ENCODE data around the gene BMP5.

Gene BMP5

DNA sequence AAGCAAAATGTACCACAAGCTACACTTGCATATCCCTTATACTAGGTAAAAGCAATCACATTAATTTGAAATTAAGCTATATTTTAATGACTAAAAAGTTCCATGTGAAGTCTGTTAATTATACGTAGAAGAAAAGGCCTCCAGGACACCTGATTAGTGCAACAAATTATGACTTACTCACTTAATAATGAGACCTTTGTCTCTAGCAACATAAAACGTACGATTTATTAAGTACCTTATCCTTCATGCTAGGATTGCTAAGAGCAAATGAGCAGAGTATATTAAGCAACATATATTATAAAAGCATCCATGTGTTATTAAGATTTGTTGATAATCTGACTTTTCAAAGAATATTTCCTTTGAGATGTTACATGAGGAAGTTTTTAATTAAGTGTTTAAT, 2.5 kb downstream of the BMP5 start:
- DNase-seq (ENCODE audit: low read depth in 2 of 2) = no peak

DNA sequence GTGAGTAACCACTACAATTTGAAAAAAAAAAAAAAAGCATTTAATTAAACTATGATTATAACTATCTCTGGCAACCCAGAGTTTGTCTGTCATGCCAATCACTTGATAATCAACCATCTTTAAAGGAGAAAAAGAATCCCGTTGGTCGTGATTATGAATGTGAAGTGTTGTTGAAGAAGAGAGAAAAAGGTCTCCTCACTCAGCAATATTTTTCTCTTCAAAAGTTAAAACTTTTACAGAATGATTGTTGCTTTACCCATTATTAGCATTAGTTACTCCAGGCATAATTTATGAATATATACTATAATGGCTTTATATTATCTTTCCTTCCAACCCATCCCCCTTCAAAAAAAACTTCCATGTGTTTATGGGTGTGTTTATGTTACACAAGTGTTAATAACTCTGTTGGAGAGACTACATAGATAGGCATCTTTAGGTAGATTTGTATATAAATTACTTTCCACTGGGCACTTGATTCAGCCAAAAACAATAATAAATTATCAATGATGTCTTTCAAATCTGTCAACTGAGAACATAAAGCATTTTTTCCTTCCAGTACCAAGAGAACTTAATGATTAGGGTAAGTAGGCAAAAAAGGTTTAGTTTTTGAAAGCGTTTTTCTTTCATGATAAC, 5.1 kb downstream of the BMP5 start:
- DNase-seq (ENCODE audit: low read depth in 2 of 2) = no peak

DNA sequence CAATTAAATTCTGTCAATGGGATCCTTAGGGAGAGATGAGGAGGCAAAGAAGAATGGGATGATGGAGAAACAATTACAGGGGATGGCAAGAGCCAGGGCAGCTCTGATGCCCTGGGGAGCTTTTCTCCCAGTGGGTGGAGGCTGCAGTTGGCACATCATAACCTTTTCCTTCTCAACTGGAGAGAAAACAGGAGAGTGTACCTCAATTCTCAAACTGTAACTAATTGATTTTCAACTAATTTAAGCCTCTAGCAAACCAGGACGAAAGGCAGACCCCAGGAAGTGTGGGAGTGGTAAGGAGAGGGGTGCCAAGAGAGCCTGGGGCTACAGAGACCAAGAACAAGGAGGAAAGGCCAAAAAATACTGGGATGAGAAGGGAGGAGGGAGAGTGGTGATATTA, 5.7 kb downstream of the BMP5 start:
- DNase-seq (ENCODE audit: low read depth in 2 of 2) = no peak

DNA sequence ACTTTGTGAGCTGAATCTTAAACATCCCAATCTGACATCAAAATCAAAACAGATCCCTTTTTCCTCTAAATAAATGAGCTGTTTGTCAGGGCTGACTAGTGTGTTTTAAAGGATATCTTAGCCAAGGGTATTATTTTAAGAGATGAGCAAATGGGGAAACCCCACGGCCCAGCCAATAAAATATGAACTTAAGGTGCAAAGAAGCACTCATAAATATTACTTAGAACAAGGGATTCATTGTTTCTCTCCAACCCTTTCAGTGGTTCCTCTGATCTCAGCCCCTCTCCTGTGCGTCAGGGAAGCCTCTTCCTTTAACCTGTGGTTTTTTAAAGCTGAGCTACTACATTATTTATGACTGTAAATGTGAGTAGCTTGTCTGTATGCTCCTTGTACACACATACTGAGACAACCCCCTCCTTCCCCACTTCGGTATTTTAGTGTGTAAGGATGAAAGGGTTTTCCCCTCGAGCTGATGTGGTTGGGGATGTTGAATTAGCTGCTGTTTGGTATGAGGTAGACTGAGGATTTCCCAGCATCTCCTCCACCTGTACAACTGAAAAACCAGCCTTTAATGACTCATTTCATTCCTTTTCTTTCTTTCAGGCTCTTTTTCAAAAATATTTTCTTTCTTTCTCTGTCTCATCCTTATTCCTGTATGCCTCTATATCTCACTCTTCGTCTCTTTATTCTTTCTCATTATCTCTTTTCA, 6.5 kb downstream of the BMP5 start:
- DNase-seq (ENCODE audit: low read depth in 2 of 2) = no peak

DNA sequence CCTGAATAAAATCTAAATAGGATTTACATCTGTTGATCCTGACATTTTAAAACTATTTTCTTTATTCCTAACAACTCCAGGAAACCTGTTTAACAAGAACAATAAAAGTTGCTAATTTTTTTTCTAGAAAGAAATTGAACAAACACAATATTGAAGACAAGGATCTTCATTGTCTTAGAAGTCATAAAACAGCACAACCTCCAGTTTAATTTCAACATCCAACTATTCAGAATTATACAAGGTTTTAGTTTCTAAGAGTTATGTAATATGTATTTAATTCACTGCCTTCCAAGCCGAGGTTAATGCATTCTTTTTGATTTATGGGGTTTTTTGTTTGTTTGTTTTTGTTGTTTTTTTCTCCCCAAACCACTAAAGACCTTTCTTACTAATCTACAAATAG, 7.2 kb downstream of the BMP5 start:
- no peak for DNase-seq (ENCODE audit: low read depth in 2 of 2)

DNA sequence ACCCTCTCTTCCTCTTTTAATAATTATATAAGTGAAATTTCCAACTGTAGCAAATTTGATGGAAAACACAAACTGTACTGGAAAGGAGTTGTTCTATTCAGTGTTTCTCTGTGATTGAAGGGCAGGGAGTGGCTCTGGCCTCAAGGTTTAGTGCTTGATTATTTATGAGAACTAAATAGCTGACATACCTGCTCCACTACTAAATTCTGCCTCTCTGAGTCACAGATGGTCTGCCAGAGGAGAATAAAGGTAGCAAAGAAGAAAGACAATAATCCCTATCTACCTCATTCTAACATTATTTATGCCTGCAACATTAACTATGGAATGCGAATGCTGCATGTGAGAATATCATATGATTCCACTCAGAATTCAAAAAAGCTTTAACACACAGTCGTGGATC, 9.3 kb downstream of the BMP5 start:
- no peak for DNase-seq (ENCODE audit: low read depth in 2 of 2)

DNA sequence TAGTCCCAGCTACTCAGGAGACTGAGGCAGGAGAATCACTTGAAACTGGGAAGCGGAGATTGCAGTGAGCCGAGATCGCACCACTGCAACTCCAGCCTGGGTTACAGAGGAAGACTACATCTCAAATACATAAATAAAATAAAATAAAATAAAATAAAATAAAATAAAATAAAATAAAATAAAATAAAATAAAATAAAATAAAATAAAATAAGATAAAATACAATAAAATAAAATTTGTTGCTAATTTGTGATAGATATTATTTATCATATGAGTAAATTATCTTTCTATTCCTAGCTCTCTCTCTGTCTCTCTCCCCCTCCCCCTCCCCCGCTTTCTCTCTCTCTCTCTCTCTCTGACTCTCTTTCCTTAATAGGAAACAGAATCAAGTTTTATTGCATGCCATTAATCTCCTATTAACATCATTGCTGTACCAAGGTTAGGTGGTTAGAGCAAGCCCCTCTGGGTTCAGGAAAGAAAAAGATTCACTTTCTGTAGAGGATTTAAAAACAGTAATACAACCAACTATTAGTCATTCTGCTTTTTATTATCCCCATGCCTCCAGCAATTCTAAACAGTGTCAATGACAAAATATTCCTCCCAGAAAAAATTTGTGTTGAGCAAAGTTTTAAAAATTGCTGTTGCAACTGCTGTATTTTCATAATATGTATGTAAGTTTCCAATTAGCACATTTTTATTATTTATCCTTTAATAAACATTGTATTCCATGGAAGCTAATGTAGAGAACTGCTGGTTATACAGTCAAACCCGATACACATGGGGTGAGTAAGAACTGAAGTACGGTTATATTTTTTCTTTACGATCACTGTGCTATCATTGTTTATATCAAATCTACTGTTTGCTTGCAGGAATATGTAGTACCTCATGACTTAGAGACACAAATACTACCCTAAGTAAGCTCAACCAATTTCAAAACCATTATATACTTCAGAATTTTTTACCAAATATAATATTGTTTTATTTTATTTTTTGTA, 22.1 kb downstream of the BMP5 start:
- no peak for DNase-seq (ENCODE audit: low read depth in 2 of 2)

DNA sequence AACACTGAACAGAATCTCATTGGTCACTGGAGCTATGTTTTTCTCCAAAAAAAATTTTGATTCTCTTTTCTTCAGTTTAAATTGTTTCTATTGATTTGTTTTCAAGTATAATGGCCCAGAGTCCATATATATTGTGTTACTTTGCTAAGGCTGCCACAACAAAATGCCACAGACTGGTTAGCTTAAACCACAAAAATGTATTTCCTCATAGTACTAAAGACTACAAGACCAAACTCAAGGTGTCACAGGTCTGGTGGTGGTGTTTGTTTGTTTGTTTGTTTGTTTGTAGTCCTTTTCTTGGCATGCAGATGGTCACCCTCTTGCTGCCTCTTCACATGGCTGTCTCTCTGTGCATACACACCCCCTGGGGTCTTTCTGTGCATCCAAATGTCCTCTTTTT, 34.0 kb downstream of the BMP5 start:
- no peak for DNase-seq (ENCODE audit: low read depth in 2 of 2)

DNA sequence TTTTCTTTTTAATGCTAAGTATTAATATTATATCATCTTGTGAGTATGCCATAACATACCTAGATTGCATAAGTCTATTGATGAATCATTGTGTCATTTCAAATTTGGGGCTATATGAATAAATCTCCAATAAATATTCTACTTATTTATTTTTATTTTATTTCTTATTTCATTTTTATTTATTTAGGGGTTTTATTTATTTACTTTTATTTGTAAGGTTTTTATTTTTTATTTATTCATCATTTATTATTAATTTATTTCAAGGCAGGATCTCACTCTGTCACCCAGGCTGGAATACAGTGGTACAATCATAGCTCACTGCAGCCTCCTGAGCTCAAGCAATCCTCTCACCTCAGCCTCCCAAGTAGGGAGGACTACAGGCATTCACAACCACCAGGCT, 36.3 kb downstream of the BMP5 start:
- no peak for DNase-seq (ENCODE audit: low read depth in 2 of 2)

DNA sequence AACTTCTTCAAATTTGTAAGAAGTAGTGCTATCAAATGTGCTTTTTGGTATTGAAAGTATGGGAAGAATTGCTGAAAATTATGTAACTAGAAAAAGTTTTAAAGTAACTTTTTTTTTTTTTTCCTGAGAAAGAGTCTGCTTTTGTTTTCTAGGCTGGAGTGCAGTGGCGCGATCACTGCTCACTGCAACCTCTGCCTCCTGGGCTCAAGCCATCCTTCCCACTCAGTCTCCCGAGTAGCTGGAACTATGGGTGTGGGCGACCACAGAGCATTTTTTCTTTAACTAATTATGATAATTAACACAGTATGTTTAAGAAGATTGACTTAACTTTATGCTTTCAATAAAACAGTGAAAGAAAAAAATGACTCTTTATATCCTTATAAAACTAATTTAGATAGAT, 38.4 kb downstream of the BMP5 start:
- DNase-seq (ENCODE audit: low read depth in 2 of 2) = no peak

DNA sequence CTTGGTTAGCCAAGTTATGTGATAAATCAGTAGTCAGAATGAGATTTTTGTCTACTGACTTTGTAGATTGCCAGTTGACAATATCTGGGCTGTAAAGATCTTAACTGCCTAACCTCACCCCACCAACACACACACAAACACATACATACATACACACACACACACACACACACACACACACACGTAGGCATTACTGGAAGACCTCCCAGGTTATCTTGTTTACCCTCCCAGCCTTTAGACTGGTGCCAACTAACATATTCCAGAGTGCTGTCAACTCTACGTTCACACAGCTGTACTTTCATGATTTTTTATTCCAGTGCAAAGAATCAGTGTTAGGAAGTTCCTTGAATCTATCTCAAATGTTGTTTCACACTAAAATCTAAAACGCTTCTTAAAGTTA, 38.9 kb downstream of the BMP5 start:
- no peak for DNase-seq (ENCODE audit: low read depth in 2 of 2)

DNA sequence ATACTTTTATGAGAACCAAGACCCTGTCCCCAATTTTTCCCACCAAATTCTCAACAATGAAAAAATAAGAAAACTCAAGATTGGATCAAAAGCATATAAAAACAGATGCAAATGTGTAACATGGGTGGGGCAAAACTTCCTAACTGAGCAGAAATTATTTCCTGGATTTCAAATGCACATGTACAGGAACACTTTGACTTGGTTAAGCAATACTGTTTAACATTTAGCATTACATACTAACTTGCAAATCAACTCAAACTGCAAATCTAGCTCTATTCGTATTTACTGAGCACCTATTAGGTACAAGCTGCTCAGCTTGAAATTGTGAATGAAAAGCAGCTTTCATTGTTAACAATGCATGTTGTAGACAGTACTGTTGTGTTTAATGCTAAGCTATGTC, 40.2 kb downstream of the BMP5 start:
- no peak for DNase-seq (ENCODE audit: low read depth in 2 of 2)

DNA sequence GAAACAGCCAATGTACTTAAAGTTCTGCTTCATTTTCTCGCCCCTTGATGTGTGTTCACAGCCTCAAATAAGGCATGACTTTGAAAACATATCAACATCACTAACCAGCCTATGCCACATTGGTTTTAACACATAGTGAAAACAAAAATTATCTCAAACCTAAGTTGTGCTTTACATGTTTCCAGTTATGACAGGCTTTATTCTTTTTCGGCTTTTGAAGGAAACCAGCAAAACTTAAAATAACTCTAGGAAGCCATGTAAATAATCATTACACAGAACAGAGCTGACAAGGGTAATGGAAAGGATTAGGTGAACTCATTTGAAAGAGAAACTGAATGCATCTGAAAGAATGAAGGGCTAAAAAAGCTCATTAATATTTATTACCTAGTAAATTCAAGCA, 42.1 kb downstream of the BMP5 start:
- no peak for DNase-seq (ENCODE audit: low read depth in 2 of 2)

DNA sequence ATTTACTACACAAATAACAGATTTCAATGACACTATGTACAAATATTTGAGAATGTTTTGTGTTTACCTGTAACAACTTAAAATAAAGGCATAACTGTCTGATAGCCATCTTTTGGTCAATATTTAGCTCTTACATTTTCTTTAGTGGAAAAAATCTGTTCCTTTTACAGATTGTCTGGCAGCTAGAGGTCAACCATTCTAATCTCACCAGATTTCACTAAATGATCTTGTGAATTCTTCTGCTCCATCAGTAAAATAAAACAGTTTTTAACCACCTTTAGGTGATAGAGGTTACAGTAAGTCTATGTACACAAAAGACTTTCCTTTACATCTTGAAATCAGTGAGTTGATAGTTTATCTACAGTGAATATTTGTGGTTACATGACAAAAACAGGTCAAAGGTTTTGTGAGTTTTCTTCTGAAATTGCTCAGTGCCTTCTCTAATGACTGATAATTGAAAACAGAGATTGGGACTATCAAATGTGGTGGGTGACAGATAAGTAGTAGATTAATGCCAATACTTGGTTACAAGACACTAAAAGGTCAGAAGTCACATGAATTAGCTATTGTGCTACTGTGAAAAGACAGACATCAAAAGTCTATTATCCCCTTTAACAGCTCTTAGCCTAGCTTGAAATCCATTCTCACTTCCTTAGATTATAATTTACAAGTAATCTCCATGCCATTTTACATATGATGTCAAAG, 47.4 kb downstream of the BMP5 start:
- DNase-seq (ENCODE audit: low read depth in 2 of 2) = no peak

DNA sequence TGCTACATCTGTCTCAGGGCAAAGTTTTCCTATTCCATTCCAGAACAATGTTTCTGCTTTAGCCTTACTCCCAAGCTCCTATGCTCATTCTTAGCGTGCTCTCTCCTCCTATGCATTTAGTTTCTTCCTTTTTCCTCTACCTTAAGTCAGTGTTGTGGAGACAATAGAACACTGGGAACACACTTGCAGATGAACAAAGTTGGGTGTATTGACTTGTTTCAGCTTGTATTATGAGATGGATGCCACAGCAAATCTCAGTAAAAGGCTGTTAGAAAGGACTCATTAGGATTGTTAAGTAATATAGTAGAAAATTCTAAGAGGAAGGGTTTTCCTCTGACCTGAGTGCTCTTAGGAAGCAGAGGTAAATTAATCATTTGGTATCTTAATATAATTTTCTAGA, 48.4 kb downstream of the BMP5 start:
- DNase-seq (ENCODE audit: low read depth in 2 of 2) = no peak

DNA sequence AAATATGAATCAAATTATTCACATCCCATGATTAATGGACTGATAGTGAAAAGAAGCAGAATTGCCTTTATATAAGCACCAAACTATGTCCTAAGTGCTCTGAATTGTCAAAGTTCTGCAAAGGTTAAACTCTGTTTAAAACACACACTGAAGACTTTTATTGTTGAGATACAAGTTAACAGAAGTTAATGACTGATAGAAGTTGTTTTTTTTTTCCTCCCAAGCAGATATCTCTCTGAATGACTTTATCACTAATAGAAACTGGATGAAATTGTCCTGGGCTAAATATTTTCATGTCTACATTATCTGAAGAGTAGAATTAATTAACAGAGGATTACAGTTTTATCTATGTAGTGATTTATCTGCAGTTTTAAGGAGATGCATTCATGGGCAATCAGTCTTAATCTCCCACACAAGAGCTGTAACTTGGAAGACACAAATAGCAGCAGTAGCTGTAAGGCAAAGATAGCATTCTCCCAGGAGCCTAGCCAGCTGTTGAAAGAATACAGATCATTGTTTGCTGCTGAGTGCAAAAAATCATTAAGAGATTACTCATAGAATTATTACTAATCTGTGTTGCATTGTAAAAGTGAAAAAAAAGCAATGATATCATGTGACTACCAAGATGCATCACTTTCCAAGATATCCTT, 49.9 kb downstream of the BMP5 start:
- no peak for DNase-seq (ENCODE audit: low read depth in 2 of 2)

DNA sequence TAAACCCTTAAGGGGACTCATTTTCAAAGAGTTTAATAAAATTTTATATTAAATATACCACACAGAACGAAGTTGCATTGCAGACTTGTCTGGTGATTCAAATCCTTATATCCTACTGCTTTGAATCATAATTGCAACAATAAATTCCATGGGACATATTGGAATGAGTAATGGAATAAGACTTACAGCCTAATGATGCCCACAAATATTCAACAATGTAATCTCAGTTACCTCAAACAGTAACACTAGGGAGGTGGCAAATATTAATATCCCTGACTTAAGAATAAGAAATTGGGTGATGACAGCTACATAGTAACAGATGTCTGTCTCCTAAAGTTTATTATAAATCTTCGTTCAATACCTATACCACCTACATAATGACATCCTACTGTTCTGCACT, 52.6 kb downstream of the BMP5 start:
- DNase-seq (ENCODE audit: low read depth in 2 of 2) = no peak

DNA sequence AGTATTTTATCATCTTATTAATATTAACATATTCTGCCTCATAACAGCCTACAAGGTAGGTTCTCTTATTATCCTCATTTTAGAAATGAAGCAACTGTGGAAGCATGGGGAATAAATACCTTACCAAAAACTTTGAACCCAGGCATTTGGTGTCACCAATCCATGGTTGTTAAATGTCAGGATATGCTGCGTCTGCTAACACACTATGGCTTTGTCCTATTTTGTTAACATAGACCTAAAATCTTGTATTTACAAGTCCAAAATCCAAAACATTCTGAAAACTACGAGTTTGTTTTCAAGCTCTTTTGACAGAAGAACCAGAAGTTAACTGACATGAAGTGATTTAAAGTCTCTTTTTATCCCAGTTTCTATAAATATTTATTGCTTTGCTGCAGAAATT, 53.4 kb downstream of the BMP5 start:
- no peak for DNase-seq (ENCODE audit: low read depth in 2 of 2)

DNA sequence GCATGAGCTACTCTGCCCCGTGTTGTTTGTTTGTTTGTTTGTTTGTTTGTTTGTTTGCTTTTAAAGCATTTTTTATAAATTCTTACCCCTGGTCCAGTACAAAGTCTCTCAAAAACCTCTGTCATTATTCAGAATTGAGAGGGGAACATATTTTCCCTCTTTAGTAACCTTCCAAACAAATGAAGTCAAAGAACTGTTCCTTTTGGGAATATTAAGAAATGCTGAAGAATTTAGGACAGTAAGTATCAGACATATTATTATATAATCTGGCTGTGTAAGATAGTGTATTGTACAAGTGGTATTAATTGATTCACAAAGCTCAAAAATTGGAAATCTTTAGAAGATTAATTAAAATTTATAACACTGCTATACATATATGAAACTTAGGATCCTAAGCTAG, 54.7 kb downstream of the BMP5 start:
- no peak for DNase-seq (ENCODE audit: low read depth in 2 of 2)

DNA sequence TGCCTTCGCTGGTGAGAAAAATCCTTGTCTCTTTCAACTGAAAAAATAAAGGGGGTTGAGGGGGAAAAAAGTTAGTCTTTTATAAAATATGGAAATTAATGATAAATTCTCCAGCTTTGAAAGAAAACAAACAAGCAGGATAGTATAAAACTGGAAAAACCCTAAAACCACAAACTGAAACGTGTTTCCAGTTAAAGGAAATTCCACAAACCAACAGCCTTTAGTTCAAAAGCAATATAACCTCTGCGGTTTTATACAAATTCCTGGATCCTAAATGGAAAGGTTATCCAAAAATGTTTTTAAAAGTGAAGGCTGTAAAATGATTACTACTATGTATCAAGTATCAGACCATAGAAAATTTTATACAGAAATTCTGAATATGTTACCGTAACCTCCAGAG, 55.6 kb downstream of the BMP5 start:
- no peak for DNase-seq (ENCODE audit: low read depth in 2 of 2)

DNA sequence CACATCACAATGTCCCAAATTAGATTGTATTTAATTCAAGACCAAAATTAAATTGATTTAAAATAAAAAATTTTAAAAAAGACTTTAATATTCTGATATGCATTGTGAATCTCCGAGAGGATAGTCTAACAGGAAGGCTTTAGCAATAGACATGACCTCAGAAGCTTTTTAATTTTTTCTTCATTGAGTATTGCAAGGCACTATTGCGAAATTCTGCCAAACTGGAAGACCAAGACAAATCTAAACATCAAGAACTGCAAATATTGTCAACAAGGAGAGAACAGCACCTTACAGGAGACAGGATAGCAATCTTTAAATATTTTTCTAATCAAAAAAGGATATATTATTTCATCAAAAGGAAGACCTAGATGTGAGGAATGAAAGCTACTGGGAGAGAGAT, 56.9 kb downstream of the BMP5 start:
- no peak for DNase-seq (ENCODE audit: low read depth in 2 of 2)

DNA sequence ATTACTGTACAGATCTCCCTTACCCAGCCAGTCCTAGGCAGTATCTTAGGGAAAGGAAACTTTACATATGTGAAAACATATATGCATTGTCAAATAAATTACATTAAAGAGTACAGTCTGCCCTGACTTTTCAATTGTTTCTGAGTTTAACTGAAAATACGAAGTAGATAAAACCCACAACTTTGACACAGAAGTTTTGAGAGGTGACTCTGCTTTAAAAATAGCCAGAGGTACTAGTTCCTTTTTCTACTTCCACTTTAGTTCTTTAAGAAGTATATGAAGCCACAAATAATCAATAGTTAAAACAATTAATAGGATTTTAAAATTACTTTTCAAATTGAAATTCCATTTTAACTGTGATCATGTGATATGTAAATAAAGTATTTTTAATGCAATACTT, 62.9 kb downstream of the BMP5 start:
- DNase-seq (ENCODE audit: low read depth in 2 of 2) = no peak

Measured in stimulated activated CD8-positive, alpha-beta memory T cell treated with anti-CD3 and anti-CD28 coated beads, Interleukin-7, amount 100 ng/mL, for 1 hour (primary cell).